ENCODE measurements around the gene PON3.

PON3 gene

DNA sequence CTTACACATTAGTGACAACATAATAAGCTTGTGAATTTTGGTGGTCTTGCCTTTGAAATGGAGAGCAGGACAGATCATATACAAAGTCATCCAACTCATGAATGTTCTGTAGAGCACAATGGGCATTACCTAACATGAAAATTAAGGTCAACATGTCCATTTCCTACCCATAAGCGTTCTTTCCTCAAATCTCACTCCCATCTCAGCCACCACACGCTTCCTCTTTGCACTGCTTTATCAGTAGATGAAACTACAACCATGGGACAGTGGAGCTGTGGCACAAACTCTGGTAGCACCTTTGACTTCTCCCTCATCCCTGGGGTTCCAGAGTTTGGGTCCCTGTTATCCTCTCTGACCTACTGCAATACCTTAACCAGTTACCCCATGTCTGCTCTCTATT, 36.4 kb upstream of the PON3 start:
- no peaks in the 10 kb centered on the region for H3K4me1 ChIP-seq (ENCODE audit: insufficient read depth, low read length, poor library complexity, severe bottlenecking)
- H2AFZ ChIP-seq (ENCODE audit: low read length), result no peak overlapping the region
- no peak overlapping the region for H3K4me2 ChIP-seq (ENCODE audit: low read depth, low read length, poor library complexity, severe bottlenecking)
- no peaks in the 10 kb centered on the region for H4K20me1 ChIP-seq (ENCODE audit: insufficient read depth, low read length, poor library complexity, severe bottlenecking)
- H3K9ac ChIP-seq (ENCODE audit: low read depth, low read length, poor library complexity, severe bottlenecking), result no peak overlapping the region
- no peaks in the 10 kb centered on the region for H3K9me2 ChIP-seq (replicated peaks; ENCODE audit: low read depth, low read length)
- no peaks in the 10 kb centered on the region for H3F3A ChIP-seq (ENCODE audit: low read depth)
- H3K9me3 ChIP-seq (ENCODE audit: insufficient read depth, low read depth, low read length), result no peaks in the 10 kb centered on the region
- H3K27me3 ChIP-seq (ENCODE audit: insufficient read depth, low read length, poor library complexity, severe bottlenecking), result no peaks in the 10 kb centered on the region
- H3K4me3 ChIP-seq (ENCODE audit: low read length, poor library complexity, severe bottlenecking), result no peak overlapping the region
- H3K36me3 ChIP-seq (ENCODE audit: insufficient read depth, low read length), result no peaks in the 10 kb centered on the region
- TF ChIP-seq EZH2phosphoT487 (IDR thresholded peaks at IDR 0.05; ENCODE audit: borderline replicate concordance), result no peak
- TF ChIP-seq CTCF (conservative IDR thresholded peaks at IDR 0.05; ENCODE audit: low read length), result no peak
- H3K79me2 ChIP-seq (ENCODE audit: insufficient read depth, low read length), result no peaks in the 10 kb centered on the region

GRCh38 chr7:95430864-95431263, 34.7 kb upstream of the PON3 start:
- TF ChIP-seq CTCF (conservative IDR thresholded peaks at IDR 0.05; ENCODE audit: low read length) (no peak), EZH2phosphoT487 (IDR thresholded peaks at IDR 0.05; ENCODE audit: borderline replicate concordance) (no peak)
- H3K9me3 ChIP-seq (ENCODE audit: insufficient read depth, low read depth, low read length), result no peaks in the 10 kb centered on the region
- H3K9me2 ChIP-seq (replicated peaks; ENCODE audit: low read depth, low read length), result no peaks in the 10 kb centered on the region
- H3F3A ChIP-seq (ENCODE audit: low read depth), result no peaks in the 10 kb centered on the region
- H3K27me3 ChIP-seq (ENCODE audit: insufficient read depth, low read length, poor library complexity, severe bottlenecking), result no peaks in the 10 kb centered on the region
- no peak overlapping the region for H2AFZ ChIP-seq (ENCODE audit: low read length)
- no peaks in the 10 kb centered on the region for H3K36me3 ChIP-seq (ENCODE audit: insufficient read depth, low read length)
- H3K4me2 ChIP-seq (ENCODE audit: low read depth, low read length, poor library complexity, severe bottlenecking), result no peak overlapping the region
- H4K20me1 ChIP-seq (ENCODE audit: insufficient read depth, low read length, poor library complexity, severe bottlenecking), result no peaks in the 10 kb centered on the region
- H3K79me2 ChIP-seq (ENCODE audit: insufficient read depth, low read length), result no peaks in the 10 kb centered on the region
- H3K4me3 ChIP-seq (ENCODE audit: low read length, poor library complexity, severe bottlenecking), result no peak overlapping the region
- H3K9ac ChIP-seq (ENCODE audit: low read depth, low read length, poor library complexity, severe bottlenecking), result no peak overlapping the region
- H3K4me1 ChIP-seq (ENCODE audit: insufficient read depth, low read length, poor library complexity, severe bottlenecking), result no peaks in the 10 kb centered on the region

- Histone ChIP-seq H3K9ac (ENCODE audit: low read depth, low read length, poor library complexity, severe bottlenecking) (no peak overlapping the region), H3K4me1 (ENCODE audit: insufficient read depth, low read length, poor library complexity, severe bottlenecking) (no peaks in the 10 kb centered on the region), H3K4me2 (ENCODE audit: low read depth, low read length, poor library complexity, severe bottlenecking) (no peak overlapping the region), H3K9me2 (replicated peaks; ENCODE audit: low read depth, low read length) (no peaks in the 10 kb centered on the region), H4K20me1 (ENCODE audit: insufficient read depth, low read length, poor library complexity, severe bottlenecking) (no peaks in the 10 kb centered on the region), H3K9me3 (ENCODE audit: insufficient read depth, low read depth, low read length) (no peaks in the 10 kb centered on the region), H3F3A (ENCODE audit: low read depth) (no peaks in the 10 kb centered on the region), H3K36me3 (ENCODE audit: insufficient read depth, low read length) (no peaks in the 10 kb centered on the region), H3K4me3 (ENCODE audit: low read length, poor library complexity, severe bottlenecking) (no peak overlapping the region), H3K27me3 (ENCODE audit: insufficient read depth, low read length, poor library complexity, severe bottlenecking) (no peaks in the 10 kb centered on the region), H3K79me2 (ENCODE audit: insufficient read depth, low read length) (no peaks in the 10 kb centered on the region), H2AFZ (ENCODE audit: low read length) (no peak overlapping the region)
- TF ChIP-seq EZH2phosphoT487 (IDR thresholded peaks at IDR 0.05; ENCODE audit: borderline replicate concordance) (no peak), CTCF (conservative IDR thresholded peaks at IDR 0.05; ENCODE audit: low read length) (no peak)
These were observed 33.2 kb upstream of the PON3 start for GRCh38 chr7:95429241-95429990.

Data from Loucy (cell line).